Measurements from ENCODE around the gene SYS1.

Gene SYS1

DNA sequence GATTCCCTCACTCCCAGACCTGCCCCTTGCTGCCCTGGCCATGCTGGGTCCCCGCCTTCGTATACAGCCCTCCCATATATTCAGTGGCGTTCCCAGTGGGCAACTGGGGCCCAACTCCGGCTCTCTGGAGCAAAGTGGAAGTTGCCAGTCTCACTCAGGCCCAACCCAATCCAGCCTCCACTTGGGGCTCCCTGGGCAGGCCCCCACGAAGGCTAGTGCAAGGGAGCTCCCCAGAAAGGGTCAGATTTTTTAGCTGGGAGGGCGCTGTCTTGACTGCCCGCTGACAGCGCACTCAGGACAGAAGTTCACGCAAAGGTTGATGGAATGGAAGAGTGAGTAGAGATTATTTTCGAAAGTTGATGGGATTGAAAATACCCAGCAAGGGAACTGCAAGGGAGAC lies 9.3 kb downstream of the SYS1 start:
- intact Hi-C loops (cut with DNase I), result loop anchor here (5.0 kb wide), 2 partner anchors 35 to 65 kb away; partner anchors contain the start of gene DBNDD2
- DNase-seq, result peak in 4 of 42 donors; percentile 17 to 40 (median 28)

DNA sequence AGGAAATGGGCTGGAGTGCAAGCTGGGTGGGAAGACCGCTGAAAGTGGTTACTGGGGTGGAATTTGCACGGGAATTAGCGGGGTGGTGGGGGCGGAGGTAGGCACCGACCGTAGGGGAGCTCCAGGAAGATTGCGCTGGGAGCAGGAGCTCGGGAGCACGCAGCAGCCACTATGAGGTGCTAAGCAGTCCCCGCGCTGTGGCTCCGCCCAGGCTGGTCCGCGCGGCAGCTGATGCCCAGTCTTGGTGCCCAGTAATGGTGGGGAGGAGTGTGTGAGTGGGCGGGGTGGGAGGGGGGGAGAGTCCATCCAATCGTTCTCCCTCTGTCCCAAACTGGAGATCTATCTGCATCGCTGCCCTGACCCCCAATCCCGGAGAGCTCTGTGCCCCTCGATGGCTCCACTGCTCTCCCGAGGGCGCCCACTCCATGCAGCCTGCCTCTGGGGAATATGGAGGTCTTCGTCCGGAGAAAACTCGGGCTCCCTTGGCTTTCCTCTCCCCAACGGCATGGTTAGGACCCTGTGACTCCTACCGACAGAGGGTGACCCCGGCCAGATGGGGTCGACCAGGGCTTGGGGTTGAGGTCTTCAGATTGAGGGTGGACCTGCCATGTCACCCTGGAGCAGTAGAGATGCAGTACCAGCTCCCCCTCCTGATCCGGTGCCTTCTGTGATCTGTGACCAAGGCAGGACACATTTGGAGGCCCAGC lies 9.8 kb downstream of the SYS1 start:
- intact Hi-C loops (cut with DNase I), result loop anchor here (5.0 kb wide), 2 partner anchors 35 to 65 kb away; partner anchors contain the start of gene DBNDD2

DNA sequence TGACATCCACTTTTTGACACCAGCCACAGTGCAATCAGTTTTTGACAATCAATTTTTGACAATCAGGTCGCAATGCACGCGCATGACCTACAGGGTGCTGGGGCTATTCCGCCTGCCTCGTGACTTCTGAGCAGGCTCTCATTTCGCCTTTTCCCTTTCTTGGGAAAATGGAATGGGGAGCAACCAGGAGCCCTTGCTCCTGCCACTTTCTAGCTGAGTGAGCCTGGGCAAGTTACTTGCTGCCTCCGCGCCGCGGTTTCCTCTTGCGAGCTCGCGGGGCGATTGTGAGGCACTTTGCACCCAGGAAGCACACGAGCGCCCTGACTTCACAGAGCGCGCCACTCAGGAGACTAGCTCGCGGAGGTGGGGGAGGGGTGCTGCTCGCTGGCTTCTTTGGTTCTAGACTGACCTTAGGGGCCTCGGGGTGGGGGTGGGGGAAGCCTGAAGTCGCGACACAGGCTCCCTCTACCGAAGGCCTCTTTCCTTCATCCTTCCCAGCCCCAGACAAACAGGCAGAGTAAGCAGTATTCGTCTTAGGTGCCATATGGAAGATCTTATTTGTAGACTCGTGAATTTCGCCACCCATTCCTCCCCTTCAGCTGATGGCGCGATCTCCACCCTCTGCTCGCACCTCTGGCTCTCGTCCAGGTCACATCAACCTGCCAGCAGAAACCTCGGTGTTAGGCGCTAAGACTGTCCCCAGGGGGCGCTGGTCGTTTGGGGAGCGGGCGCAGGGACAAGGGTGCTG lies 10.6 kb downstream of the SYS1 start:
- peak; percentile 78 to 97 (median 92) for DNase-seq
- intact Hi-C loops (cut with DNase I), result loop anchor here (5.0 kb wide), 2 partner anchors 34 to 64 kb away; partner anchors contain the start of gene DBNDD2

More for the DNA sequence above, 9.8 kb downstream of the SYS1 start:
- peak; percentile 52 to 89 (median 74) for DNase-seq

DNA sequence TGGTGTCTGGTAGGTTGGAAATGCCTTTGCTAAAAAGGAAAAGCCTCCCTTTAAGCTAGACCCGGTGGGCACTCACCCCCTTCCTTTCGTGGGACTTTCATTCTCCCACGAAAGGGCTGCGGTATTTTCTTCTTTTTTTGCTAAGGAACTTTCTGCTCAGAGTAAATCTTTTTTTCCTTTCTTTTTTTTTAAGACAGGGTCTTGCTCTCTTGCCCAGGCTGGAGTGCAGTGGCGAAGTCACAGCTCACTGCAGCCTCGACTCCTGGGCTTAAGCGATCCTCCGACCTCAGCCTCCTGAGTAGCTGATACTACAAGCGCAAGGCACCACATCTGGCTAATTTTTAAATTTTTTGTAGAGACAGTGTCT lies 11.1 kb downstream of the SYS1 start:
- peak in 1 of 42 donors; percentile 31 for DNase-seq
- intact Hi-C loops (cut with DNase I), result loop anchor here (5.0 kb wide), 2 partner anchors 33 to 63 kb away; partner anchors contain the start of gene DBNDD2

DNA sequence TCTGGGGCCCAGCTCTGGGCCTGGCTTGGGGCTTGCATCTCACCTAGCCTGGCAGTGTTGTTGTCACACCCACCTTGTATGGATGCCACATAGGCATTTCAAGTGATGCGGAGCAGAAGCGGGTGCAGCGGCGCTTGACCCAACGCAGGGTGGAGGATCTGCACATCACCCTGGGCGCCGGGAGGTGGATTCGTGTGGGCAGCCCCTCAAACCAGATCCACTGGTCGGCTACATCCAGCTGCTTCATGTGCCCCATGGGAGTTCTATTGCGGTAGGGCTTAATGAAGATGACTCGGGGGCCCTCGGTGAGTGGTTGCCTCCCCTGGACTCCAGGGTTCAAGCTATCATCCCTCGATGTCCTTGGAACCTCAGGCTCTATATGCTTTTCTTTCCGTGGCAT lies 12.0 kb downstream of the SYS1 start:
- DNase-seq, result peak in 2 of 42 donors; percentile 21 to 34
- intact Hi-C loops (cut with DNase I), result loop anchor here (5.0 kb wide), 2 partner anchors 32 to 62 kb away; partner anchors contain the start of gene DBNDD2

DNA sequence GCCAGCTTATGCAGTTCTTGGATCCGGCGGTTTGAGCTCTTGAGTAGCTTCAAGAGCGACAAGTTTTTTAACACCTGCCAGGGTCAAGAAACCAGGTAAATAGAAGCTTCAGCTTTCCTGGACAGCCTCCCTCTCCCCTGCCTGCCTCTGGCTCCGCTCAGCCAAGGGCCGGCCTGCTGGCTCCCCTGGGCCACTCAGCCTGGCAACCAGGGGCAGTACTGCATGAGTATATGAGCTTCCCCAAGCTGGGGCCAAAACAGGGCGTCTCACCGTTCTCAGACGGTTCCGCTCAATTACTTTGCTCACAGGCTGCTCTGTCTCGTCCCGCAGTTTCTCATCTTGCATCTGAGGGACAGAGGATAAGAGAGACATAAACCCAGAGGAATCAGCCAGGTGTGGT lies 14.3 kb downstream of the SYS1 start:
- DNase-seq, result peak in 1 of 42 donors; percentile 17
- intact Hi-C loops (cut with DNase I), result no loop called here

DNA sequence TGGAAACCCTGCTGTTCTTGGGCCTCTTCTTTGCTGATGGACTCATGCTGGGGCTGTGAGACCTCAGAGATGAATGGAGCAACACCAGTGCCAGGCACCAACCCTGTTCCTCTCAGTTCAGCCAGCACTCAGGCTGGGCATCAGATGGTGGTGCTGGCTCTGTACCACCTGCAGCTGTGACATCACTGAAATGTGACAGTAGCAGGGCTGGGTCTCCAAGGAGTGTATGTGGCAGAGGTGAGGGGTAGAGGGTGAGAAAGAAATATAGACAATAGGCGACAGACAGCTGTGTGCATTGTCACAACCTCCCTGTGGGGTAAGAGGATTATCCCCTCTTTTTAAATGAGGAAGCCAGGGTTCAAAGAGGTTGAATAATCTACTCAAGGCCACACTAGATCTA lies 15.2 kb downstream of the SYS1 start, which contains the start of gene TP53TG5:
Gene TP53TG5 (minus strand): TSS at position 135 of the 400 bp plus-strand sequence. CDS start 89 bp downstream, at position 46.
- intact Hi-C loops (cut with DNase I), result no loop called here
- DNase-seq, result peak in 40 of 42 donors; percentile 18 to 86 (median 70)

DNA sequence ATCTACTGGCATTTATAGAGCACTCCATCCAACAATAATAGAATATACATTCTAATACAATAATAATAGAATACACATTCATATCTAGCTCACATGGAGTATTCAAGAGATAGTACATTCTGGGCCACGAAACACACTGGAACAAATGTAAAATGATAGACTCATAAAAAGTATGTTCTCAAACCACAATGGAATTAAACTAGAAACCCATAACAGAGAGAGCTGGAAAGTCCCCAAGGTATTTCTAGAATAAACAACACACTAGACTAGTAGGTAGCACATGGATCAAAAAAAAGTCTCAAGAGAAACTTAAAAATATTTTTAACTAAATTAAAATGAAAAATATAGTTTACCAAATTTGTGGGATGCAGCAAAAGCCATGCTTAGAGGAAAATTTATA lies 24.3 kb downstream of the SYS1 start:
- DNase-seq, result no peak
- intact Hi-C loops (cut with DNase I), result no loop called here

DNA sequence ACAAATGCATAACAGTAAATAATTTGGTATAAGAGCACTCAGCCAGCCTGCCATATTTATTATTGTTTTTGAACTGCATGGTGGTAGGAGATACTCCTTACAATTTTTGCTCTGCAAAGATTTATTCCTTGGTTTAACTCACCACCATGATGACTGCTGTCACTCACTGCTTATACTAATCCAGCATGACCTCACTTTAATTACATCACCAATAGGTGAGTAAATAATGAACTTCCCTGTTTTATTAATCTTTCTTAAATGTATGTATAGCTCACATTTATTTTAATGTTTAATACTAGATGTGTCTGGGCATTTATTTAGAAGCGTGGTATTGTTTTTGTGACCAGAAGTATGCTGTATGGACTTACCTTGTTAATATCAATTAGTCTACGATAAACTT lies 28.0 kb downstream of the SYS1 start:
- intact Hi-C loops (cut with DNase I), result no loop called here
- no peak for DNase-seq

DNA sequence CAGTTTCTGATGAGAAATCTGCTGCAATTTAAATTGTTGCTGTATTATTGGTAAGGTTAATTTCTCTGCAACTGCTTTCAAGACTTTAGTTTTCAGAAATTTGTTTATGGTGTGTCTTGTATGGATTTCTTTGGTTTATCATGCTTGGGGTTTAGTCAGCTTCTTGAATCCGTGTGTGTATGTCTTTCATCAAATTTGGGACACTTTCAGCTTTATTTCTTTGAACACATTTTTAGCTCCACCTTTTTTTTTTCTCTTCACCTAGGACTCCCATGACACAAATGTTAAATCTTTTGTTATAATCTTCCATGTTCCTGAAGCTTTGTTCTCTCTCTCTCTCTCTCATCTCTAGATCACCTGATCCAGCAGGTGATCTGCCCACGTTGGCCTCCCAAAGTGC lies 28.6 kb downstream of the SYS1 start:
- intact Hi-C loops (cut with DNase I), result no loop called here
- peak in 3 of 42 donors; percentile 24 to 50 (median 36) for DNase-seq

DNA sequence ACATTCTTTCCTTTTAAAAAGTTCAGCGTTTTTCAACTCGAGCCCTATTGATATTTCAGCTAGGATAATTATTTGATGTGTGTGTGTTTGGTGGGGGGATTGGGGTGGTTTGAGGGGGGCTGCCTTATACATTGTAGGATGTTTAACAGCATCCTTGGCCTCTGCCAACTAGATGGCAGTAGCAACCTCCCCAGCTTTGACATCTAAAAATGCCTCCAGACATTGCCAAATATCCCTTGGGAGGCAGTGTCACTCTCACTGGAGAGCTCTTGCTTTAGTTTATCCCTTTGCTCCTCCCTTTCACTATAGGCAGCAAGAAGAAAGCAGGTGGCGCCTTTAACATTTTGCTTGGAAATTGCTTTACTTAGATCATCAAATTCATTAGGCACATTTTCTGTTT lies 29.8 kb downstream of the SYS1 start:
- intact Hi-C loops (cut with DNase I), result no loop called here
- peak in 28 of 42 donors; percentile 25 to 79 (median 58) for DNase-seq

DNA sequence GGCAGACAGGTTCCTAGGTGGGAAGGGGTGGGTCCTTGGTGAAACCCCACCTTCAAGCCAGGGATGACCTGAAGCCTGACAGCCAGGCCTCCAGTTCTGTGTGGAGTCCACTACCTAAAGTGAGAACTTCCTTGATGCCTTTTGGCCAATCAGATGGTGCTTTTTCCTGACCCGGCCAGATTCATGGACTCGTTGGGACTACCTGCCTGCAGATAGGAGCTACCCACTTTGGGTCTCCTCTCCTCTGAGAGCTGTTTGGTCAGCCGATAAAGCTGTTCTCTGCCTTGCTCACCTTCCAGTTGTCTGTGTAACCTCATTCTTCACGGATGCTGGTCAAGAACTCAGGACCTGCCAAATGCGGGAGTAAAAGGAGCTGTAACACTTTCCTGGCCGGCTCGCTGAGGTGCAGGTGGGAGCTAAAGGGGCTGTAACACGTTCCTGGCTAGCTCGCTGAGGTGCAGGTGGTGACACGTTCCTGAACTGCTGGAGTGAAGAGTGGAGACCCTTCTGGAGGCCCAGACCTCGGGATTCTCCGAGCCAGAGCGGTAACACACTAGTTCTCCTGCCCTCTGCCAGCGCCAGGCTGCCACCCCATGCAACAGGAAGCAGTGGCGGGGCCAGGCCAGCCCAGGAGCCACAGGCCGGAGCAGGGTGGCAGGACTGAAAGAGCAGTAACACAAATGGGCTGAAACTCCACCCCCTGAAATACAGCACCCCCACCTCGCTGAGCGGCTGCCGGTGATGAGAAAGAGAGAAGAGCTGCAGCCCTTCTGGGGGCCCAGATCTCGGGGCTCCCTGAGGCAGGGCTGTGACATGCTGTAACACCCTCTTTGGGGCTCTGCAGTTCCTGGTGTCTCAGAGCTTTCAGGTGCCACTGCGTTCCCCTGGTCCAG lies 31.5 kb downstream of the SYS1 start:
- peak in 2 of 42 donors; percentile 6 to 39 for DNase-seq

DNA sequence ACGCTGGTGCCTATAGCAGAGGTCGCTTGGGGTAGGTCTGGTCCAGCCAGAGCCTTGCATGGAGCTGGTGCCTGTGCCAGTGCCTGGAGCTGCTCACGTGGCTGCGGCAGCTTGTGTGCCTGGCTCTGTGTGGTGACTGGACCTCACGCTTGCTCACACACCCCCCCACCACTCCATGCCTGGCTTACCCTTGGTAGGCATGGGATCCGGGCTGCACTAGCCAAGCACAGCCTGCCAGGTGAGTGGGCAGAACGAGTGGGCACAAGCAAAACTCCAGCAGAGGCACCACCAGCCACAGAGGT lies 32.1 kb downstream of the SYS1 start:
- intact Hi-C loops (cut with DNase I), result no loop called here
- DNase-seq, result peak in 2 of 42 donors; percentile 4 to 37

More for the DNA sequence above, 31.5 kb downstream of the SYS1 start:
- intact Hi-C loops (cut with DNase I), result no loop called here

DNA sequence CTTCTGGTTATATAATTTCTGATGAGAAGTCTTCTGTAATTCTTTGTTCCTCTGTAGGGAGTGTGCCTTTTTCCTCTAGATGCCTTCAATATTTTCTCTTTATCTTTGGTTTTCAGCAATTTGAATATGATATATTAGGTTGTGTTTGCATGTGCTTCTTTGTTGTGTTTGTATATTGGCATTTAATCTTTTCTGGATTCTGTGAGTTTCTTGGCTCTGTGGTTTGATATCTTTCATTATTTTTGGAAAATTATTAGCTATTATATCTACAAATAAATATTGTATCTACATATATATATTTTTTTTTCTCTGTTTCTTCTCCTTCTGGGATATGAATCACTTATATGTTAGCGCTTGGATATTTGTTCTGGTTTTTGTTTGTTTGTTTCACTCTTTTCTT lies 36.1 kb downstream of the SYS1 start:
- no peak for DNase-seq
- intact Hi-C loops (cut with DNase I), result no loop called here

DNA sequence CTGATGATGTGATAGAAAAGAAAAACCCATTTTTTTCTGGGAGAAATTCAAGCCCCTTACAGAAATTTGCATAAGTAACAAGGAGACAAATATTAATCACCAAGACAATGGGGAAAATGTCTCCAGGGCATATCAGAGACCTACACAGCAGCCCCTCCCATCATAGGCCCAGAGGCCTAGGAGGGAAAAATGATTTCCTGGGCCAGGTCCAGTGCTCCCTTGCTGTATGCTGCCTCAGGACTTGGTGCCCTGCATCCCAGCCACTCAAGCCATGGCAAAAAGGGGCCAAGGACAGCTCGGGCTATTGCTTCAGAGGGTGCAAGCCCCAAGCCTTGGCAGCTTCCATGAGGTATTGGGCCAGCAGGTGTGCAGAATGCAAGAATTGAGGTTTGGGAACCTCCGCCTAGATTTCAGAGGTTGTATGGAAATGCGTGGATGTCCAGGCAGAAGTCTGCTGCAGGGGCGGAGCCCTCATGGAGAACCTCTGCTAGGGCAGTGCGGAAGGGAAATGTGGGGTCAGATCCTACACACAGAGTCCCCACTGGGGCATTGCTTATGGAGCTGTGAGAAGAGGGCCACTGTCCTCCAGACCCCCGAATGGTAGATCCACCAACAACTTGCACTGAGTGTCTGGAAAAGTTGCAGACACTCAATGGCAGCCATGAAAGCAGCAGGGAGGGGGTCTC lies 37.5 kb downstream of the SYS1 start:
- DNase-seq, result peak in 1 of 42 donors; percentile 31
- intact Hi-C loops (cut with DNase I), result no loop called here

DNA sequence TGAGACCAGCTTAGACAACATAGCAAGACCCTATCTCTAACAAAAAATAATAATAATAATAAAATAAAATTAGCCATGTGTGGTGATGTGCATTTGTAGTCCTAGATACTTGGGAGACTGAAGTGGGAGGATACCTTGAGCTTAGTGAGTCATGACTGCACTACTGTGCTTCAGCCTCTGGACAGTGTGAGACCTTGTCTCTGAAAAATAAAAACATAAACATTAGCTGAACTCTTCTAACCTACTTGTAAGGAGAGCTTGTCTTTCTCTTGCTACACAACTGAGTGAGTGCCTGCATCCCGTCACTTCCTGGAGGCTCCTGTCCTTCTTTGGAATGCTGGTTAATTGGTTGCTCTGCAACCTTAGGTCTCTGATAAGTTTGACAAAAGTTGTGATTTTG lies 40.0 kb downstream of the SYS1 start:
- DNase-seq, result no peak
- intact Hi-C loops (cut with DNase I), result no loop called here

DNA sequence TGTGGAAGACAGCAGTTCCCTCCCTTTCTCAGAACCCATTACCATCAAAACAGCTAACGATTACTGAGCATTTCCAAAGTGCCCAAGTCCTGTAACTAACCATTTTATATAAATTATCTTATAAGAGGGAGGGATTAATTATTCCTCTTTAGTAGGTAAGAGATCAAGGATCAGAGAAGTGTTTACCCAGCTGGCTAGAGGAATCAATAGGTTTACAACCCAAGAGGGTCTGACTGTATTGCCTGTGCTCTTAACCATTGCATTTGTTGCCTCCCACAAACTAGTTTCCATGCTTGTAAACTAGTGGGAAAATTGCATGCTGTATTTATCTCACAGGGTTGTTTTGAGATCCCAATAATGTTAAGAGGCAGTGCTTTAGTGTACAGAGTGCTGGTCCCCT lies 41.5 kb downstream of the SYS1 start:
- DNase-seq, result no peak
- intact Hi-C loops (cut with DNase I), result no loop called here

DNA sequence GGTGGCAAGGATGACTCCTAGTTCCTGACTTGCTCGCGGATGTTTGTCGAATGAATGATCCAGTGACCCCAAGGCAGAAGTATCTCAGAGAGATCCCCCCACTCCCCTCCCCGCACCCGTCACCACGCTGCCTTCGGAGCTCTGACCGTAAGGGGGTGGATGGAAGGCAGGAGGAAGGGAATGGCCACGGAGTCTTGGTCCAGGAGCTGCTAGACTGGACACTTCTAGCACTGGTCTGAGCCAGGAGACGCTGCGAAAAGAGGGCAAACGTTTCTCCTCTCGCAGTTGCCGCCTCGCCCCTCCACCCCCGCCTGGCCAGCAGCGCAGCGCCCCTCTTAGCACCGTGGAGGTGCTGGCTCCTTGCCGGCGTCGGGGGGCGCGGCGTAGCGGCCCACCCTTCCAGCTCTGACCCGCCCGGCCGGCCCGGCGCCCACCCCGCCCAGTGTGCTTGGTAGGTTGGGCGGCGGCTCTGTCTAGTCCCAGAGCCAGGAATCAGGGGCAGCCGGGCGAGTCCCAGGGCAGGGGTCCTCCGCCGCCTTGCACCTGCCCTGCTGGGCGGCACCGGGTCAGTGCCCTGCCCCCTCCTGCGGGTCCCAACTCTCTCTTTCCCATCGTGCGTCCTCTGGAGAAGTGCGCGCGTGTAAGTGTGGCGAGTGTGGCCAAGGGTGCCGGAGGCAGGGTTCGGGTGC lies 42.8 kb downstream of the SYS1 start:
- DNase-seq, result peak in 7 of 42 donors; percentile 19 to 61 (median 42)

More for the DNA sequence above, 42.8 kb downstream of the SYS1 start:
- intact Hi-C loops (cut with DNase I), result loop anchor here (5.0 kb wide), 1 partner anchor 33 kb away; no protein-coding TSS in a partner anchor

Measured in head of caudate nucleus (tissue), 42 donors.